ENCODE results near the gene NR4A2.
A peak's percentile ranks its signal among the peaks of the same experiment; 100 is the strongest.

Gene NR4A2

DNA sequence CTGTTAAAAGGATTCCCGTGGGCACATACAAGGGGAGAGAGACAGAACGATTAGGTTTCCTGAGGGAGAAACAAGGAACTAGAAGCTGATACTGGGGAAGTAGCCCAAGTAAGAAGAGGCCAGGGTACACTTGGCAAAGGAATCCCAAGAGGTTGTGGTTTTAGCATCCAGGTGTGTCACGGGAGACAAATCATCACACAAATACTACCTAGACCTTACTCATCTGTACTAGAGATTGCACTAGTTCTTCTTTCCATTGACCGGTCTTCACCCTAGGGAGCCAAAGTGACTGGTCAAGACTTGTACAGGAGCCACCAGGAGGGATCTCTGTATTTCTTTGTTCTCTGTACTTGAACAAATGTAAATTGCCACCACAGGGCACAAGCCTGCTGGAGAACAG is 14.2 kb upstream of the NR4A2 start:
- H3K9ac ChIP-seq, result no peak overlapping the region
- no peaks in the 10 kb centered on the region for H3K36me3 ChIP-seq (ENCODE audit: insufficient read depth)
- H3K4me2 ChIP-seq, result no peak overlapping the region
- H4K20me1 ChIP-seq (ENCODE audit: insufficient read depth), result no peaks in the 10 kb centered on the region
- no peaks in the 10 kb centered on the region for H3K79me2 ChIP-seq (ENCODE audit: insufficient read depth, low read depth)
- H3K27ac ChIP-seq, result no peak overlapping the region
- no peaks in the 10 kb centered on the region for H3K27me3 ChIP-seq (ENCODE audit: insufficient read depth, low read depth)
- peaks cover 16% of the 10 kb centered on the region for H3K4me1 ChIP-seq (ENCODE audit: low read depth, poor library complexity, severe bottlenecking)
- no peak overlapping the region for H2AFZ ChIP-seq (ENCODE audit: low read depth)
- H3K4me3 ChIP-seq (IDR thresholded peaks at IDR 0.05; ENCODE audit: insufficient read depth, low read depth, low read length), result no peak overlapping the region
- TF ChIP-seq CTCF (conservative IDR thresholded peaks at IDR 0.05; ENCODE audit: low read depth, low read length), result no peak

- Histone ChIP-seq H3K27me3 (ENCODE audit: insufficient read depth, low read depth) (no peaks in the 10 kb centered on the region), H3K27ac (no peak overlapping the region), H3K9ac (no peak overlapping the region), H3K4me1 (ENCODE audit: low read depth, poor library complexity, severe bottlenecking) (peaks cover 22% of the 10 kb centered on the region), H3K4me2 (no peak overlapping the region), H4K20me1 (ENCODE audit: insufficient read depth) (no peaks in the 10 kb centered on the region), H3K4me3 (IDR thresholded peaks at IDR 0.05; ENCODE audit: insufficient read depth, low read depth, low read length) (no peak overlapping the region), H3K79me2 (ENCODE audit: insufficient read depth, low read depth) (no peaks in the 10 kb centered on the region), H3K36me3 (ENCODE audit: insufficient read depth) (no peaks in the 10 kb centered on the region), H2AFZ (ENCODE audit: low read depth) (no peak overlapping the region)
- no peak for TF ChIP-seq CTCF (conservative IDR thresholded peaks at IDR 0.05; ENCODE audit: low read depth, low read length)
Measured at GRCh38 chr2:156345582-156345981, 13.1 kb upstream of the NR4A2 start.

GRCh38 chr2:156343940-156344301 is 11.4 kb upstream of the NR4A2 start:
- H3K27ac ChIP-seq, result peak overlapping the region; percentile 97; the same call in 1 of the 2 replicates

GRCh38 chr2:156343096-156343939 is 10.8 kb upstream of the NR4A2 start:
- Histone ChIP-seq H3K4me3 (IDR thresholded peaks at IDR 0.05; ENCODE audit: insufficient read depth, low read depth, low read length) (peak overlapping the region; percentile 75), H3K27ac (peak overlapping the region; percentile 97), H3K27me3 (ENCODE audit: insufficient read depth, low read depth) (no peaks in the 10 kb centered on the region), H3K79me2 (ENCODE audit: insufficient read depth, low read depth) (no peaks in the 10 kb centered on the region), H3K4me2 (peak overlapping the region; percentile 55), H3K36me3 (ENCODE audit: insufficient read depth) (no peaks in the 10 kb centered on the region), H2AFZ (ENCODE audit: low read depth) (peak overlapping the region; percentile 61), H3K4me1 (ENCODE audit: low read depth, poor library complexity, severe bottlenecking) (peaks cover 35% of the 10 kb centered on the region), H4K20me1 (ENCODE audit: insufficient read depth) (no peaks in the 10 kb centered on the region), H3K9ac (peak overlapping the region; percentile 97)
- no peak for TF ChIP-seq CTCF (conservative IDR thresholded peaks at IDR 0.05; ENCODE audit: low read depth, low read length)

More at GRCh38 chr2:156343940-156344301, 11.4 kb upstream of the NR4A2 start:
- Histone ChIP-seq H4K20me1 (ENCODE audit: insufficient read depth) (no peaks in the 10 kb centered on the region), H3K4me2 (peak overlapping the region; percentile 55), H3K27me3 (ENCODE audit: insufficient read depth, low read depth) (no peaks in the 10 kb centered on the region), H3K9ac (0 out of 2 replicates have a peak overlapping the region, but pooled peaks have one; percentile 97), H3K4me1 (ENCODE audit: low read depth, poor library complexity, severe bottlenecking) (peaks cover 35% of the 10 kb centered on the region), H3K4me3 (IDR thresholded peaks at IDR 0.05; ENCODE audit: insufficient read depth, low read depth, low read length) (no peak overlapping the region), H2AFZ (ENCODE audit: low read depth) (no peak overlapping the region), H3K79me2 (ENCODE audit: insufficient read depth, low read depth) (no peaks in the 10 kb centered on the region), H3K36me3 (ENCODE audit: insufficient read depth) (no peaks in the 10 kb centered on the region)
- TF ChIP-seq CTCF (conservative IDR thresholded peaks at IDR 0.05; ENCODE audit: low read depth, low read length), result no peak

Measured in KMS-11 (cell line).